Measurements from ENCODE around the gene B9D1. TPM values are rescaled to one million over a fixed set of nuclear protein-coding genes. Genes with fewer than 3 reads are reported as not detected.
A peak's percentile ranks its signal among the peaks of the same experiment; 100 is the strongest.

B9D1 gene
- total and polyA plus RNA-seq, 11 donors: 5.6 to 27.9 (median 10.7) TPM

DNA sequence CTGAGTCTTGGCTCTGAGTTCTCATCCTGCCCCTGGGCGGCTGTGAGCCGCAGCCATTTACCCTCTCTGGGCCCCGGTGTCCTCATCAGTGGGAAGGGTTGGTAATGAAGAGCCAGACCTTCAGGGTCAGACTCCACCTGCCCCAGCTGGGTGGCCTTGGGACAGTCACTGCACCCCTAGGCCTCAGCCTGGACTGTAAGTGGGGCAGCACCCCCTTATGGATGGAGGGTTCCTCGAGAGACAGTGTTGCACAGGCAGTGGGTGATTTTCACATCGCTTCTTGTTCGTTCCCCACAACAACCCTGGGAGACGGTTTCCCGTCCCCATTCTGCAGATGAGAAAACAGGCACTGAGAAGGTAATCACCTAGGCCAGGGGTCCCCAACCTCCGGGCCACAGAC is 60.5 kb downstream of the B9D1 start:
- H3K9me3 ChIP-seq: no peaks in the 10 kb centered on the region
- peaks cover 0 to 37% (median 0%) of the 10 kb centered on the region in 9 donors for H3K27me3 ChIP-seq
- TF ChIP-seq, protein P1, sequence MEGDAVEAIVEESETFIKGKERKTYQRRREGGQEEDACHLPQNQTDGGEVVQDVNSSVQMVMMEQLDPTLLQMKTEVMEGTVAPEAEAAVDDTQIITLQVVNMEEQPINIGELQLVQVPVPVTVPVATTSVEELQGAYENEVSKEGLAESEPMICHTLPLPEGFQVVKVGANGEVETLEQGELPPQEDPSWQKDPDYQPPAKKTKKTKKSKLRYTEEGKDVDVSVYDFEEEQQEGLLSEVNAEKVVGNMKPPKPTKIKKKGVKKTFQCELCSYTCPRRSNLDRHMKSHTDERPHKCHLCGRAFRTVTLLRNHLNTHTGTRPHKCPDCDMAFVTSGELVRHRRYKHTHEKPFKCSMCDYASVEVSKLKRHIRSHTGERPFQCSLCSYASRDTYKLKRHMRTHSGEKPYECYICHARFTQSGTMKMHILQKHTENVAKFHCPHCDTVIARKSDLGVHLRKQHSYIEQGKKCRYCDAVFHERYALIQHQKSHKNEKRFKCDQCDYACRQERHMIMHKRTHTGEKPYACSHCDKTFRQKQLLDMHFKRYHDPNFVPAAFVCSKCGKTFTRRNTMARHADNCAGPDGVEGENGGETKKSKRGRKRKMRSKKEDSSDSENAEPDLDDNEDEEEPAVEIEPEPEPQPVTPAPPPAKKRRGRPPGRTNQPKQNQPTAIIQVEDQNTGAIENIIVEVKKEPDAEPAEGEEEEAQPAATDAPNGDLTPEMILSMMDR (IDR thresholded peaks at IDR 0.05): no peak
- no peak for TF ChIP-seq POLR2A (IDR thresholded peaks at IDR 0.05)
- no peak overlapping the region for H3K4me3 ChIP-seq
- ATAC-seq: peak in 1 of 4 donors; percentile 1
- H3K4me1 ChIP-seq: peaks cover 9 to 97% (median 80%) of the 10 kb centered on the region in 12 donors
- H3K27ac ChIP-seq: peak overlapping the region in 11 of 12 donors; percentile 1 to 76 (median 61)
- H3K36me3 ChIP-seq: peaks cover 0 to 4% (median 0%) of the 10 kb centered on the region in 9 donors
- intact Hi-C loops (cut with DNase I): no loop called here
- 92 to 94% (median 93%) methylated on average over 7 to 9 of the region's 9 CpGs for WGBS, 4 donors
- peak in 1 of 5 donors; percentile 1 for DNase-seq

DNA sequence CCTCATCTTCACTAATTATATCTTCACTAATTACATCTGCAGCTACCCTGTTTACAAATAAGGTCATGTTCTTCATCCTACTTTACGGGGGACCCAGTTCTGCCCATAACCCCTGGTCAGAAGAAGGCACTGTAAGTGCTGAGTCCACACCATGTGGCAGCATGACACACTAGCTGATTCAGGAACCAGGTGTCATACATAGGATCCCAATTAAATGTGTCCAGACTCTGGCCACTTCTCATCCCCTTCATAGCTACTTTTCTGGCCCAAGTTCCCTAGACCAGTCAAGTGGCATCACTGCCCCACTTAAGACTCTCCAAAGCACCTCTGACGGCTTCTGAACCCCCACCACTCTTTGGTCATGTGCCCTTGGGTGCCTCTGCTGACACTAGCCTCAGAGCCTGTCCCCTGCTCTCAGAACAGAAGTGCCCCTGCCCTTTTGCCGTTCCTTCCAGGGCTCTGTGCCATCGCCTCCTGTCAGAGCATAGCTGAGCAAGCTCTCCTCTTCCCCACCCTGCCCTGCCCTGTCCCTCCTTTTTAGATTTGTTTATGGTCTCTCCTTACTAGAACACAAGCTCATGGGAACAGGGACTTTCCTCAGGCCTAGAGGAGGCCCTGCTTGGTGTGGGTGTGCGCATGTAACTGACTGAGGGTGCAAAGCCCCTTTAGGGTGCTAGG is 61.1 kb downstream of the B9D1 start:
- peak overlapping the region in 11 of 12 donors; percentile 1 to 76 (median 61) for H3K27ac ChIP-seq
- peaks cover 0 to 35% (median 0%) of the 10 kb centered on the region in 9 donors for H3K27me3 ChIP-seq
- no peak overlapping the region for H3K4me3 ChIP-seq
- intact Hi-C loops (cut with DNase I): no loop called here
- H3K36me3 ChIP-seq: peaks cover 0 to 7% (median 0%) of the 10 kb centered on the region in 9 donors
- WGBS, 4 donors: 56 to 67% (median 65%) methylated on average over 5 of the region's 5 CpGs
- ATAC-seq (peak in 3 of 4 donors; percentile 8 to 68 (median 67)), DNase-seq (peak in 2 of 5 donors; percentile 60 to 69)
- H3K9me3 ChIP-seq: no peaks in the 10 kb centered on the region
- no peak for TF ChIP-seq POLR2A (IDR thresholded peaks at IDR 0.05)
- TF ChIP-seq, protein P1 (IDR thresholded peaks at IDR 0.05): no peak
- peaks cover 9 to 98% (median 79%) of the 10 kb centered on the region in 12 donors for H3K4me1 ChIP-seq

DNA sequence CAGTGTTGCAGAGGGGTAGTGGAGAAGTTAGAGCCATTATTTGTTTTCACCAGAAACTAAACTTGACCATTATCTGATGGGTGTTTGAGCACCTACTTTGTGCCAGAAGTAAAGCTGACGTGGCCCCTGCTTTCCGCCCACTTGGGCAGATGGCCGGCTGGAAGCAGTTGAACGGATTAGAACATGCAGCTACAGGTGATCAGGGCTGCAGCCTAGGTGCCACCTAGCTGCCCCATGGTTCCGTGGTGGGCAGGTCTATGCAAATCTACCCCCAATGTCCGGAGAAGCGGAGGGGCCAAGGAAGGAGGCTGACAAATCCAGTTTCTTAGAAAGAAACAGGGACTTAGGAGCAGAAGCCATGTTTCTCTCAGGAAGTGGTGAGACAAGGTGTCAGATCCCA is 62.7 kb downstream of the B9D1 start:
- H3K27ac ChIP-seq: peak overlapping the region in 1 of 12 donors; percentile 32
- H3K4me3 ChIP-seq: no peak overlapping the region
- WGBS, 4 donors: 88 to 96% (median 91%) methylated on average over 7 of the region's 7 CpGs
- intact Hi-C loops (cut with DNase I): no loop called here
- H3K4me1 ChIP-seq: peaks cover 9 to 96% (median 68%) of the 10 kb centered on the region in 12 donors
- H3K9me3 ChIP-seq: no peaks in the 10 kb centered on the region
- no peak for ATAC-seq
- H3K36me3 ChIP-seq: peaks cover 0 to 7% (median 0%) of the 10 kb centered on the region in 9 donors
- no peak for DNase-seq
- peaks cover 0 to 35% (median 0%) of the 10 kb centered on the region in 9 donors for H3K27me3 ChIP-seq
- TF ChIP-seq, protein P1 (IDR thresholded peaks at IDR 0.05): no peak
- no peak for TF ChIP-seq POLR2A (IDR thresholded peaks at IDR 0.05)

DNA sequence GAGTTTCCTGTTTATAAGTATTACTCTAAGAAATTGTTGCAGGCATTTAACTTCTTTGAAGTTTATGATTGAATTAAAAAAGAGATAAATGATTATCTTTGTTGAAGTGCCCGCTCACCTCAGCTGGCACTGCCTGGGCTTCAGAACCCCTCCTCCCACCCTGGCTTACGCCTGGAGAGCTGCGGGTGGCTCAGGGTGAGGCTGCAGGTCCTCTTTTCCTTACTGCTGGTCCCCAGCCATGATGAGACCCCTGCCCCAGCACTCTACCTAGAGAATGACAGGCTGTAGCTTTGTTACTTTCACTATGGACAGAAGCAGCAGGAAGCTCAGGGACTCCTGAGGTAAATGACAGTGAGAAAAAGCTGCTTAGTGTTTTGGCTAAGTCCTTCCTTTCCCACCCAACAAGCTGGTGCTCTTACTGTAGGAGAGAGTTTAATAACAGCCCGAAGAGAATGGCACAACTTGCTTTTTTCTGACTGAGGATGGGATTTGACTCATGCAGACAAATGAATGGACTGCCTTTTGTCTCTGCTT is 63.2 kb downstream of the B9D1 start:
- H3K9me3 ChIP-seq: no peaks in the 10 kb centered on the region
- intact Hi-C loops (cut with DNase I): no loop called here
- H3K27ac ChIP-seq: peak overlapping the region in 3 of 12 donors; percentile 21 to 42 (median 32)
- peaks cover 0 to 35% (median 0%) of the 10 kb centered on the region in 9 donors for H3K27me3 ChIP-seq
- TF ChIP-seq, protein P1 (IDR thresholded peaks at IDR 0.05): no peak
- no peak for TF ChIP-seq POLR2A (IDR thresholded peaks at IDR 0.05)
- H3K4me3 ChIP-seq: no peak overlapping the region
- DNase-seq: no peak
- H3K36me3 ChIP-seq: peaks cover 0 to 7% (median 0%) of the 10 kb centered on the region in 9 donors
- ATAC-seq: no peak
- WGBS, 4 donors: 54 to 83% (median 79%) methylated on average over 4 of the region's 4 CpGs
- peaks cover 9 to 90% (median 62%) of the 10 kb centered on the region in 12 donors for H3K4me1 ChIP-seq

Measured in heart left ventricle (tissue), 16 donors.